Breast epithelium (tissue), 3 donors: ENCODE measurements around the gene PARD3B.

ENCODE experiments used
- POLR2A ChIP-seq: fragments of 450-650 bp; IDR thresholded peaks from one replicate; pipeline ENCODE4 v1.6.1; 2016; ENCODE audit warnings: antibody characterized with exemption, mild to moderate bottlenecking, moderate library complexity
- POLR2AphosphoS5 ChIP-seq, 3 donors: sonication (generic); formaldehyde crosslinking; IDR thresholded peaks; one replicate each; pipeline ENCODE4 v1.6.1; 2017; ENCODE audit warnings: antibody characterized with exemption in 3 of 3
- TF ChIP-seq, protein P1 (sequence below), 3 donors: fragments of 450-650 bp; IDR thresholded peaks; one replicate each; pipeline ENCODE4 v1.5.1; 2016 to 2017; ENCODE audit warnings: antibody characterized with exemption in 3 of 3, mild to moderate bottlenecking in 3 of 3, moderate library complexity in 3 of 3

GRCh38 chr2:205654878-205655605, 1109.8 kb downstream of the PARD3B start:
- TF ChIP-seq, protein P1, sequence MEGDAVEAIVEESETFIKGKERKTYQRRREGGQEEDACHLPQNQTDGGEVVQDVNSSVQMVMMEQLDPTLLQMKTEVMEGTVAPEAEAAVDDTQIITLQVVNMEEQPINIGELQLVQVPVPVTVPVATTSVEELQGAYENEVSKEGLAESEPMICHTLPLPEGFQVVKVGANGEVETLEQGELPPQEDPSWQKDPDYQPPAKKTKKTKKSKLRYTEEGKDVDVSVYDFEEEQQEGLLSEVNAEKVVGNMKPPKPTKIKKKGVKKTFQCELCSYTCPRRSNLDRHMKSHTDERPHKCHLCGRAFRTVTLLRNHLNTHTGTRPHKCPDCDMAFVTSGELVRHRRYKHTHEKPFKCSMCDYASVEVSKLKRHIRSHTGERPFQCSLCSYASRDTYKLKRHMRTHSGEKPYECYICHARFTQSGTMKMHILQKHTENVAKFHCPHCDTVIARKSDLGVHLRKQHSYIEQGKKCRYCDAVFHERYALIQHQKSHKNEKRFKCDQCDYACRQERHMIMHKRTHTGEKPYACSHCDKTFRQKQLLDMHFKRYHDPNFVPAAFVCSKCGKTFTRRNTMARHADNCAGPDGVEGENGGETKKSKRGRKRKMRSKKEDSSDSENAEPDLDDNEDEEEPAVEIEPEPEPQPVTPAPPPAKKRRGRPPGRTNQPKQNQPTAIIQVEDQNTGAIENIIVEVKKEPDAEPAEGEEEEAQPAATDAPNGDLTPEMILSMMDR (IDR thresholded peaks at IDR 0.05): no peak
- no peak for TF ChIP-seq POLR2A
- TF ChIP-seq POLR2AphosphoS5 (IDR thresholded peaks at IDR 0.05): no peak
